Cardiac septum (tissue), 1 donor: ENCODE results near the gene RABGAP1. TPM values are rescaled to one million over a fixed set of nuclear protein-coding genes. Genes with fewer than 3 reads are reported as not detected.

Source experiments
- DNase-seq: peaks from one replicate; pipeline ENCODE4 v3.0.0-alpha.2; 2020; ENCODE audit warnings: low spot score
- intact Hi-C: fragments of 100-400 bp; cut with DNase I; formaldehyde crosslinking; loops from one replicate; pipeline ENCODE4 v1.14.0; 2022
- total RNA-seq: library from RNA; stranded (reverse); fragmentation: NEBNext Ultra II Directional; extraction: Animal tissue kit (Norgen Biotek cat#: 25700); gene quantifications from one replicate; pipeline ENCODE4 v1.2.1, GENCODE V29; 2021
- donor health status: DM: no; HTN: no; CAD: no.

The RABGAP1 gene
- total RNA-seq, 1 donor from 2014 or later = 49.3 TPM

- no peak for DNase-seq
- intact Hi-C loops = loop anchor here (2.0 kb wide), 1 partner anchor 36 kb away; the partner anchor contains the start of gene RC3H2
Observed at GRCh38 chr9:122940454-122940748, 419 bp upstream of the RABGAP1 start.

DNA sequence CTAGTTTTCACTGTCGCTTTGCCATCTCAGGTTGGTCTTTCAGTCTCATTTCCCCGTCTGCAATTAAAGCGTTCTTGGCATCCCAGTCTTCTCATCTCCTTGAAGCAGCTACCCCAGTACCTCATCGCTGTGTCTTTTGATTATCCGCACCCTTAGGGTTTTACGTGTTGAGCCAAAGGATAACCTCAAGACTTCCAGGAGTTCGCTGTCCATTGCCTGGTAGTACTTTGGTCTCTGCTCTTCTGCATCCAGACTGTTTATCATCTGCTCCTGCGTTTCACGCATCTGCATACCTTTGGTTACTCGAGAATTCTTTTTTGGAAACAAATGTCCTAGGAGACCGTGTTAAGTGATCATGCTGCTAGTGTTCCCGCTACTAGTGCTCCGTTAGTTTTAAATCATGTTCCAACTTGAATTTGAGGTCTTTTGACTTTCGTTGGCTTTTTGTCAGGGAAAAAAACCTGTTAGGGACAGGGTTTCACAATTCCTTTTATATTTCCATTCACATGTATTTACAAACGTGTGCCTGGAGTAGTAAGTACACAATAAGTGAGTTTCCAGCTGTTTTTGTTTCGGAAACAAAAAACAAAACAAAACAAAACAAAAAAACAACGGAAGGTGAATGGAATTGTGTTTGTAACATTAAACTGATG is 888 bp downstream of the RABGAP1 start:
- intact Hi-C loops = loop anchor here (2.0 kb wide), 1 partner anchor 37 kb away; the partner anchor contains the start of gene RC3H2
- DNase-seq = no peak

GRCh38 chr9:122944960-122945888 is 4.4 kb downstream of the RABGAP1 start:
- intact Hi-C loops = no loop called here
- DNase-seq = no peak

DNA sequence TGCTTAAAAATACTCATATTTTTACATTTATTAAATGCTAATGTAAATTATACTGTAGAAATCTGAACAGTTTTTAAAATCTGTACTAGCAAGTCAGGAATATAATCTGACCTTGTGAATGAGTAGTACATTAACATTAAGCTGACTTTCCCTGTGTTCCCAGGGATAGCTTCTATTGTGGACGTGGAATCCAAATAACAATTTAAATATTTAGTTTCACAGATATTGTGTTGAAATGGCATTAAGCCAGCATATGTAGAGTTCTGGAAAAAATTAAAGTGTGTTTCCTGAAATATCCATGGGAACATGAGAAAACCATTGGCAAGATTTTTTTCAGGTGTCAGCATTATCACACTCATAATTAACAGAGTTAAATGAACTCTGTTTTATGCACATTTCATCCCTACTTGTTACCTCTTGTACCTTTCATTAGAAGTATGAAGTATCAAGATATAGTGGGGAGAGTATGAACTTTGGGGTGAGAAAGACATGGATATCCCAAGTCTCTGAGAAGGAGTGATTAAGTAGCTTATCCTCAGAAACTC is 5.7 kb downstream of the RABGAP1 start:
- intact Hi-C loops = no loop called here

GRCh38 chr9:122948313-122948712 is 7.5 kb downstream of the RABGAP1 start:
- DNase-seq = no peak
- intact Hi-C loops = no loop called here

More for the DNA sequence above, 5.7 kb downstream of the RABGAP1 start:
- DNase-seq = no peak

GRCh38 chr9:122949696-122950095 is 8.9 kb downstream of the RABGAP1 start:
- intact Hi-C loops = no loop called here
- DNase-seq = no peak

- no peak for DNase-seq
- intact Hi-C loops = no loop called here
Observed at GRCh38 chr9:122950263-122950662, 9.4 kb downstream of the RABGAP1 start.

- DNase-seq = no peak
- intact Hi-C loops = no loop called here
Observed at GRCh38 chr9:122951056-122951455, 10.2 kb downstream of the RABGAP1 start.

GRCh38 chr9:122954253-122954691 is 13.5 kb downstream of the RABGAP1 start:
- no peak for DNase-seq
- intact Hi-C loops = no loop called here

GRCh38 chr9:122955961-122956360 is 15.1 kb downstream of the RABGAP1 start:
- intact Hi-C loops = no loop called here
- no peak for DNase-seq

- no peak for DNase-seq
- intact Hi-C loops = no loop called here
Observed at GRCh38 chr9:122961139-122961538, 20.3 kb downstream of the RABGAP1 start.

DNA sequence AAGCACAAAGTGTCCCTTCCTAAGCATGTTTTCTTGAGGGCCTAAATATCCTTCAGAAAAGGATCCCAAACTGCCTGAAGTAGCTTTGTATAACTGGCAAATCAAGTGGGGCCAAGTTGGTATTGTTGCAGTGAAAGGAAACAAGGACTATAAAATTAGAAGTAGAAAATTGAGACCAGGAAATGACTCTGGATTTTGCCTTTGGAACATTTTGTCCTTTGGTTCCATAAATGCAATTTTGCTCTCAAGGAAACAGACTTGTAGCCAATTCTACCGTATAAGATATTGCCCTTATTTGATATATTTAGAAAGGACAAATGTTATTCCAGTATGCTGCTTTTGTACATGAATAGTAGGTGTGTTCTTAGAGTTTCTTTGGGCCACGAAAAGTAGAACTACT is 34.4 kb downstream of the RABGAP1 start:
- intact Hi-C loops = no loop called here
- no peak for DNase-seq

DNA sequence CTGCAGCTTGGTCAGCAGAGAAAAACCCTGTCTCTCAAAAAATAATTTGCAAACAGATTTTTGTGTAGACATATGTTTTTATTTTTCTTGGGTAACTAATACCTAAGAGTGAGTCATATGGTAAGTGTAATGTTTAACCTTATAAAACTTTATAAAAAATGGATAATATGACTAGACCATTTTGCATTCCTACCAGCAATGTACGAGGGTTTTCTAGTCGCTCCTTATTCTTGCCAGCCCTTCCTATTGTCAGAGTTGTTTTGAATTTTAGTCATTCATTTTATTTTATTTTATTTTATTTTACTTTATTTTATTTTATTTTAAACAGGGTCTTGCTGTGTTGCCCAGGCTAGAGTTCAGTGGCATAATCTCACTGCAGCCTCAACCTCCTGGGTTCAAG is 37.8 kb downstream of the RABGAP1 start:
- intact Hi-C loops = no loop called here
- no peak for DNase-seq

DNA sequence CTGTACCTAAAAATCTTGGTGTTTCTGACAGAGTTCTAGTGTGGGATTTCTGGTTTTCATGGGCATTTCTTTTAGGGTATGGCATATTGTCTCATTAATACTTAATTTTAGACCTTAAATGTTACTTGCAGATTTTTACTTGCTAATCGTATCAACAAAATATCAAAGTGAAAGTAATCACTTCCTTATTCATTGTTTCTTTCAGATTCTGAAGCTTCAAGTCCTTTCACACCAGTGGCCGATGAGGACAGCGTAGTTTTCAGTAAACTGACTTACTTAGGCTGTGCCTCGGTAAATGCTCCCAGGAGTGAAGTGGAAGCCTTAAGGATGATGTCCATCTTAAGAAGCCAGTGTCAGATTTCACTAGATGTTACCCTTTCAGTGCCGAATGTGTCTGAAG is 45.2 kb downstream of the RABGAP1 start:
- intact Hi-C loops = no loop called here
- no peak for DNase-seq

DNA sequence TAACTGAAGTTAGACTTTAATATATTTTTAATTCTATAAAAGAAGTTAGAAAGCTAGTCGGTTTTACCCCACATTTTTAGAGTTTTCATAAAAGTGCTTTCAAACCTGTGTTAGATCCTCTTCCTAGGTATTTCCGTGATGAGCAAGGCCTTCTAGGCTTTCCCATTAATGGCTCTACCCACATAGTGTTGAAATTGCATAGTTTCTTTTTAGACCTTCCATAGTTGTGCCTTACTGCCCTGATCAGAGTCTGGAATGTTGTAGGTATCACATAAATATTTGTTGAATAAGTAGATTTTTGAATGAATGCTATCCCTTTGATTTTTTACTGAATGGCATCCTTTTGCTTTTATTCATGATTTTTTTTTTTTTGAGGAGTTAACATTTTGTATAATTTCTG is 47.3 kb downstream of the RABGAP1 start:
- intact Hi-C loops = no loop called here
- DNase-seq = no peak

- intact Hi-C loops = no loop called here
- DNase-seq = no peak
Observed at GRCh38 chr9:122988920-122989621, 48.3 kb downstream of the RABGAP1 start.

DNA sequence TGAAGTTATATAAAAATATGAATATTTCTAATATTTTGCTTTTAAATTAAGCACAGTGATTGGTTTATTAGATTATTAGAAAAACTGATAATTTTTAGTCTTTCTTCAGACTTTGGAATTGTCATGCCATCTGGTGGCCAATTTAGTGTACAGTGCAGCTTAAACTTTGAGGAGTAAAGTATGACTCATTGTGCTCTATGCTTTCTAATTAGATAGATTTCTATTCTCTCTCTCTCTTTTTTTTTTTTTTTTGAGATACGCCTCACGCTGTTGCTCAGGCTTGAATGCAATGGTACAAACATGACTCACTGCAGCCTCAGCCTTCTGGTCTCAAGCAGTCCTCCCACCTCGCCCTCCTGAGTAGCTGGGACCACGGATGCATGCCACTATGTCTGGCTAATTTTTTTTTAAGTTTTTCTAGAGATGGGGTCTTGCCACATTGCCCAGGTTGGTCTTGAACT is 50.6 kb downstream of the RABGAP1 start:
- intact Hi-C loops = no loop called here
- DNase-seq = no peak

GRCh38 chr9:122996586-122996985 is 55.8 kb downstream of the RABGAP1 start:
- intact Hi-C loops = no loop called here
- DNase-seq = no peak

DNA sequence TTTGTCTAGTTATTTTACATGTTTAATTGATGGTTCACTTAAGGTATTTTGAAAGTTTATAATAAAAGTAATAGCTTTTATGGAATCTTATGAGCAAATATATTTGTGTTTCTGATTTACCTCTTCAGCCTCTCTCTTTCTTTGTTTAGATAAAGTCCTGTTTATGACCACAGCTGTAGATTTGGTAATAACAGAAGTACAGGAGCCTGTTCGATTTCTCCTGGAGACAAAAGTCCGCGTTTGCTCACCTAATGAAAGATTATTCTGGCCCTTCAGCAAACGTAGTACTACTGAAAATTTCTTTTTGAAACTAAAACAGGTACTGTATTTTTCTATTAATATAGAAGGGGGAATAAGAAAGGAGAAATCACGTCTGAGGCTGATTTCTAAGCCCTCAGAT is 57.6 kb downstream of the RABGAP1 start:
- no peak for DNase-seq
- intact Hi-C loops = no loop called here
